Osteoblast (primary cell): Measurements from ENCODE around the gene MAPK7. TPM values are rescaled to one million over a fixed set of nuclear protein-coding genes. Genes with fewer than 3 reads are reported as not detected.

Experiments
- DNase-seq: peaks from one replicate; pipeline ENCODE4 v3.0.0; 2011; ENCODE audit warnings: low spot score, mixed read lengths; ENCODE audit not compliant: insufficient read length; ENCODE audit errors: missing footprints
- H2AFZ ChIP-seq: 2 replicates; pipeline ENCODE4 v1.6.0; 2011; ENCODE audit warnings: mild to moderate bottlenecking, low read length
- H3K27ac ChIP-seq: 2 replicates; pipeline ENCODE4 v1.5.1; 2011; ENCODE audit warnings: mild to moderate bottlenecking, low read depth, low read length, moderate library complexity
- H3K27me3 ChIP-seq: 2 replicates; pipeline ENCODE4 v1.6.0; 2012; ENCODE audit warnings: mild to moderate bottlenecking, control low read depth, inconsistent platforms, low read length, moderate library complexity; ENCODE audit not compliant: insufficient read depth
- H3K36me3 ChIP-seq: 2 replicates; pipeline ENCODE4 v1.5.1; 2011; ENCODE audit warnings: mild to moderate bottlenecking, low read length, control low read depth, moderate library complexity; ENCODE audit not compliant: insufficient read depth
- H3K4me1 ChIP-seq: 2 replicates; pipeline ENCODE4 v1.5.1; 2011; ENCODE audit warnings: mild to moderate bottlenecking, low read length, control low read depth, moderate library complexity; ENCODE audit not compliant: insufficient read depth
- H3K4me2 ChIP-seq: 2 replicates; pipeline ENCODE4 v1.6.0; 2011; ENCODE audit warnings: mild to moderate bottlenecking, low read length; ENCODE audit not compliant: insufficient read depth
- H3K4me3 ChIP-seq: fragments of 200-600 bp; sonication (generic); 3 replicates; pipeline ENCODE4 v1.5.1; 2012; ENCODE audit warnings: mild to moderate bottlenecking, low read length, inconsistent platforms; ENCODE audit not compliant: insufficient read depth
- H3K79me2 ChIP-seq: 2 replicates; pipeline ENCODE4 v1.6.0; 2012; ENCODE audit warnings: mild to moderate bottlenecking, low read length, control low read depth, inconsistent platforms; ENCODE audit not compliant: insufficient read depth
- H3K9me3 ChIP-seq: 2 replicates; pipeline ENCODE4 v1.5.1; 2011; ENCODE audit warnings: low read depth, low read length, control low read depth
- H4K20me1 ChIP-seq: 2 replicates; pipeline ENCODE4 v1.6.0; 2012; ENCODE audit warnings: mild to moderate bottlenecking, low read length, control low read depth; ENCODE audit not compliant: insufficient read depth
- total RNA-seq: library from RNA; depleted of rRNA; stranded (reverse); fragments of >200 nt; gene quantifications from 2 replicates; pipeline ENCODE4 v1.2.3, GENCODE V29; 2012
- TF ChIP-seq, protein P1 (sequence below): IDR thresholded peaks from 2 replicates; pipeline ENCODE4 v1.5.1; 2011; ENCODE audit warnings: mild to moderate bottlenecking, low read depth, low read length, moderate library complexity; ENCODE audit errors: extremely low read depth

Gene MAPK7
- total RNA-seq, 1 donor, result 12.7 TPM

DNA sequence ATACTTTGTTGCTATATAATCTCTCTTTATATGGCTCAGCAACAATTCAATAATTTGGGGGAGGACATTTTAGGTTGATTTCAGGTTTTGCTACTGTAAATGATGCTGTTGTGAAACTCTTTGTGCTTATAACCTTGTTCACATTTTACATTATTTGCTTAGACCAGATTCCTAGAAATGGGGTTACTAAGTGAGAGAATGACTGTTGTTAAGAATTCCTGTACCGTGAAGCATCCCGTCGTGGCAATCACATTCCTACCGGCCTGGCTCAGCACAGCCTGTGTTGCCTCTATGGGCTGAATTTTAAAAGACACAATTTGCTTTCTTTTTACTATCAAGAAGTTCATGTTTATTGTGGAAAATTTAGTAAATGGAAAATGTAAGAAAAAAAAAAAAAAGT is 47.2 kb upstream of the MAPK7 start:
- no peaks in the 10 kb centered on the region for H3K9me3 ChIP-seq
- H3K79me2 ChIP-seq, result no peaks in the 10 kb centered on the region
- peak overlapping the region; percentile 72 for H3K27ac ChIP-seq
- no peaks in the 10 kb centered on the region for H3K27me3 ChIP-seq
- peaks cover 34% of the 10 kb centered on the region for H3K4me1 ChIP-seq
- TF ChIP-seq, protein P1, sequence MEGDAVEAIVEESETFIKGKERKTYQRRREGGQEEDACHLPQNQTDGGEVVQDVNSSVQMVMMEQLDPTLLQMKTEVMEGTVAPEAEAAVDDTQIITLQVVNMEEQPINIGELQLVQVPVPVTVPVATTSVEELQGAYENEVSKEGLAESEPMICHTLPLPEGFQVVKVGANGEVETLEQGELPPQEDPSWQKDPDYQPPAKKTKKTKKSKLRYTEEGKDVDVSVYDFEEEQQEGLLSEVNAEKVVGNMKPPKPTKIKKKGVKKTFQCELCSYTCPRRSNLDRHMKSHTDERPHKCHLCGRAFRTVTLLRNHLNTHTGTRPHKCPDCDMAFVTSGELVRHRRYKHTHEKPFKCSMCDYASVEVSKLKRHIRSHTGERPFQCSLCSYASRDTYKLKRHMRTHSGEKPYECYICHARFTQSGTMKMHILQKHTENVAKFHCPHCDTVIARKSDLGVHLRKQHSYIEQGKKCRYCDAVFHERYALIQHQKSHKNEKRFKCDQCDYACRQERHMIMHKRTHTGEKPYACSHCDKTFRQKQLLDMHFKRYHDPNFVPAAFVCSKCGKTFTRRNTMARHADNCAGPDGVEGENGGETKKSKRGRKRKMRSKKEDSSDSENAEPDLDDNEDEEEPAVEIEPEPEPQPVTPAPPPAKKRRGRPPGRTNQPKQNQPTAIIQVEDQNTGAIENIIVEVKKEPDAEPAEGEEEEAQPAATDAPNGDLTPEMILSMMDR, result no peak
- H2AFZ ChIP-seq, result no peak overlapping the region
- H4K20me1 ChIP-seq, result no peaks in the 10 kb centered on the region
- peak; percentile 99 for DNase-seq
- H3K4me3 ChIP-seq, result no peak overlapping the region
- peaks cover 23% of the 10 kb centered on the region for H3K36me3 ChIP-seq
- H3K4me2 ChIP-seq, result peak overlapping the region; percentile 28

DNA sequence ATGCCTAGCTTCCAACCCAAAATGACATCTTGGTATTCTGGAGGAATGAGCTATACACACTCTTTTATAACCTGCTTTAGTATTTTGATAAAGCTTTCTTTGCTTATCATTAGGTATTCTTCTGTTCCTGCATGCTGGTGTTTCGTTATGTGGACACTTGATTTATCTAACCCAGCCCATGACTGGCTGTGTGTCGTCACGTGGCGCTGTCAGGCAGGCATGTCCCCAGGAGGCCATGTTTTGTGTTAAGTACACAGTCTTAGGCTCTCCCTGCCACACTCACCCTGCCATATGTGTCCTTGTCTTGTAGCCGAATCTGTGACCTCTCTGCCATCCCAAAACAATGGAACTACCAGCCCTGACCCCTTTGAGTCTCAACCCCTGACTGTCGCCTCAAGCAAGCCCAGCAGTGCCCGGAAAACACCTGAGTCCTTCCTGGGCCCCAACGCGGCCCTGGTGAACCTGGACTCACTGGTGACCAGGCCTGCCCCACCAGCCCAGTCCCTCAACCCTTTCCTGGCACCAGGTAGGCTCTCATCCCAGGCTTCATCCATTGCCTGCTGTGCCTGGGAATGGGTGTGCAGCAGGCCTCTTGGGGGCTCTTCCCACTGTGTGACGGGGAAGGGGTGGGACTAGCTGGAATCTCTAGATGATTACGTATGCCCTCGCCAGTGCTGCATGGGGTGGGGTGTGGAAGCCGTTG is 46.6 kb upstream of the MAPK7 start:
- peak overlapping the region; percentile 72 for H3K27ac ChIP-seq
- TF ChIP-seq, protein P1, result no peak
- no peaks in the 10 kb centered on the region for H3K27me3 ChIP-seq
- no peak overlapping the region for H2AFZ ChIP-seq
- no peak overlapping the region for H3K4me3 ChIP-seq
- no peaks in the 10 kb centered on the region for H4K20me1 ChIP-seq
- DNase-seq, result no peak
- peaks cover 26% of the 10 kb centered on the region for H3K36me3 ChIP-seq
- H3K4me1 ChIP-seq, result peaks cover 30% of the 10 kb centered on the region
- H3K79me2 ChIP-seq, result no peaks in the 10 kb centered on the region
- H3K4me2 ChIP-seq, result peak overlapping the region; percentile 28
- no peaks in the 10 kb centered on the region for H3K9me3 ChIP-seq

DNA sequence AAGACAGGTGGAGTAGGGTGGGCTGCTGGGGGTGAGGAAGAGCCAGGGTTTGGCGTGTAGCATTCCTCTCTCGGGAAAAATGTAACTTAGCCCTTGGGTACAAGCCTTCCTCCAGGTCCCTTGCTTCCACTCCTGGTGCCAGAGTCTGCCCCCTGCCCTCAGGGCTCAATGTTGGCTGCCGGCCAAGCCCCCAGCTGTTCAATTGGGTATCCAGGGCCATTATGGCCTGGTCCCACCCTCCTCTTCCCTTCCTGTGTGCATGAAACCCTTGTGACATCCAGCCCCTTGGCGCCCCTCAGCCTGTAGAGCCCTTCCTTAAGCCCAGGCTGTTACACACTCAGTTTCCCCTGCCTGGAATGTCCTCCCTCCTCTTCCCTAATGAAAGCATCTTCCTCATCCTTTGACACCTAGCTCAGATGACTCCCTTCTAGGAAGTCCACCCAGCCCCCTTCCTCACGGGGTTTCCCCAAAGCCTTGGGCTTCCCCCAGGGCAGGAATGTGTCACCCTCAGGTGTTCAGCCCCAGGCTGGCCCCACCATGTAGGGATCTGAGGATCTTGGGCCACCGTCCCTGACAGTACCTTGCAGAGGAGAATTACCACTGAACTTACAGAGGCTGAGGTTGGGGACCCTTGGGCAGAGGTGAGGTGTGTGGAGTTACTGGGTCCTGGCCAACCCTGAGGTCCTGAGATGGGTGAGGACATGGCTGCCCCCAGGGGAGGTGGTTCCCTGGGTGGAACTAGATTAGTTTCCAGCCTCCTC is 45.7 kb upstream of the MAPK7 start:
- H3K4me1 ChIP-seq, result peaks cover 22% of the 10 kb centered on the region
- H3K9me3 ChIP-seq, result no peaks in the 10 kb centered on the region
- no peaks in the 10 kb centered on the region for H4K20me1 ChIP-seq
- H3K27ac ChIP-seq, result peak overlapping the region; percentile 3
- H2AFZ ChIP-seq, result no peak overlapping the region
- no peak overlapping the region for H3K4me3 ChIP-seq
- H3K4me2 ChIP-seq, result no peak overlapping the region
- peak; percentile 45 for DNase-seq
- H3K27me3 ChIP-seq, result no peaks in the 10 kb centered on the region
- TF ChIP-seq, protein P1, result no peak
- H3K36me3 ChIP-seq, result peaks cover 27% of the 10 kb centered on the region
- no peaks in the 10 kb centered on the region for H3K79me2 ChIP-seq

DNA sequence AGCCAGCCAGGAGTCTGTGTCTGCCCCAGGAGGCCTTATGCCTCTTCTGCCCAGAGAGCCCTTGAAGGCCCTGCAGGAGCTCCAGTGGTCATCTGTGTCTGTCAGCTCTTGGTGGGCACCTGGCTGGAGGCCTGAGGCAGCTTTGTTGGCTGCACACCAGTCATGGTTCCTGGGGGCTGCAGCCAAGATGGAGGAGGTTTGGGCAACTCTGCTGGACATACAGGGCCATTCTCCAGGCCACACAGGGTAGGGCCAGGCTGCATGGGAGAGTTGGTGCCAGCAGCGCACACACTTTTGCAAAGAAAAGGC is 45.2 kb upstream of the MAPK7 start:
- Histone ChIP-seq H3K4me2 (no peak overlapping the region), H2AFZ (no peak overlapping the region), H3K4me1 (peaks cover 20% of the 10 kb centered on the region), H3K27ac (no peak overlapping the region), H3K36me3 (peaks cover 27% of the 10 kb centered on the region), H3K4me3 (no peak overlapping the region), H3K9me3 (no peaks in the 10 kb centered on the region), H3K79me2 (no peaks in the 10 kb centered on the region), H4K20me1 (no peaks in the 10 kb centered on the region), H3K27me3 (no peaks in the 10 kb centered on the region)
- DNase-seq, result peak; percentile 13
- TF ChIP-seq, protein P1, result no peak
